DOHH2 (cell line): ENCODE results near the gene NSD2.

ENCODE experiments used
- CTCF ChIP-seq: fragments of 200-600 bp; sonication (generic); IDR thresholded peaks from one replicate; pipeline ENCODE4 v1.5.1; 2014; ENCODE audit warnings: antibody characterized with exemption, mild to moderate bottlenecking, low read depth, low read length; ENCODE audit not compliant: poor library complexity, severe bottlenecking
- EZH2phosphoT487 ChIP-seq: fragments of 200-600 bp; sonication (generic); IDR thresholded peaks from 2 replicates; pipeline ENCODE4 v1.6.1; 2017; ENCODE audit warnings: borderline replicate concordance, mild to moderate bottlenecking, antibody characterized with exemption, low read length, moderate library complexity, mixed read lengths

DNA sequence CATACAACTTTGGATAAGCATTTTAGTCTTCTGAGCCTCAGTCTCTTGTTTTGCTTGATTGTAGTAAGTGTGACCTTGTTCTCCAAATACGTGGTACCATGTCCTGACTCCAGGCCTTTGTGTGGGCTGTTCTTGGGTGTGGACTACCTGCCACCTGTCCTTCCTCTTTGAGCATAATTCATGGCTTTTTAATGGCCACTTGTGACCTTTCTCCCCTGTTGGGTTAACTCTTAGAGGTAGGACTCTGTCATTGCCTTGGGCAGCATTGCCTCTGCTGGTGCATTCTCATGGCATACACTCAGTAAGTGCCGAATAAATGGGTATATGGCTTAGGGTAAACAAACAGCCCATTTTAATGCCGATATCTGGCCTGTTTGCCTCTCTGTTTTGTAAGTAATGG lies 3.0 kb downstream of the NSD2 start:
- TF ChIP-seq CTCF (no peak), EZH2phosphoT487 (no peak)
